Erythroblast (primary cell): ENCODE measurements around the gene JARID2.

Experiments used
- GATA1 ChIP-seq: IDR thresholded peaks from 2 replicates; pipeline ENCODE4 v1.6.1; 2011; ENCODE audit warnings: low read depth, mild to moderate bottlenecking, control low read depth, low read length, moderate library complexity
- POLR2A ChIP-seq: IDR thresholded peaks from 2 replicates; pipeline ENCODE4 v1.6.1; 2011; ENCODE audit warnings: mild to moderate bottlenecking, low read length

DNA sequence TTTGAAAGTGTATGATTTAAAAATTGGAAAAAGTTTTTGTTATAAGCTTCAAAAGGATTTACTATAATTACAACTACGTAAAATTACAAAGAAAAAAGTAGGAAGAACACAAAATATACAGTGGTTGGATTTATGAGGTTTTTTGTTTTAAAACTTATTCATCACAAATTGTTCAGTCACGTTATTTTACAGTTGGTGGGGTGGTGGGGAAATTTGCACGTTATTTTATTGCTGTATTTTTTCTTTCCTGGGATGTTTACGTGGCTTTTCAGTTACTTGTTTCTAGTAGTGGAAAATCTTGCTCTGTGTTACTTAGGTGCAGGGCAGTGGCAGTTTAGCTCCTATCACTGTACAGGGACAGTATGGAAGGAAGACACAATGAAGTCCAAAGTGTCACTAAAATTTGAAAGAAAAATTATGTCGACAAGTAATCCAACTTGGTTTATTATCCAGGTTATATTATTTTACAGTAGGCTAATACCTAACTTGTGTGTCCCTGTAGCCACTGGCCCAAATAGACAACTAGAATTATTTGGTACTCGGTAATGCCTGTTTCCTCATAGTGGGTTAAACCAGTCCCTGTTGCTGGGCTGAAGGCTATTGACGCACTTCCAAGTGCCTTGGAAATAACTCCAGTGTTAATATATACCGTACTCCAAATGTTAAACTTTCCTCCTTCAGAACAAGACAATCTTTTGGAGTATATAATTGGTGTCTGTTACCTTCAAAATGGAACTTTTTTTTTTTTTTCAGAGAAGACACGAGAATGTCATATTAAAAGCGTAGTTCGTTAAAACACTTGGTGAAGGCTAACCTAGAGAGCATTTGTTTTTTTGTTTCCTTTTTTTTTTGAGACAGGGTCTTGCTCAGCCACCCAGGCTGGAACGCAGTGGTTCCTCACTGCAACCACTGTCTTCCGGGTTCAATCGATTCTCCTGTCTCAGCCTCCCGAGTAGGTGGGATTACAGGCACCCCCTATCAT, 4.6 kb downstream of the JARID2 start:
- peak; percentile 19 for TF ChIP-seq POLR2A
- no peak for TF ChIP-seq GATA1
